Osteocyte (in vitro differentiated cells): ENCODE data around the gene SNW1. TPM values are rescaled to one million over a fixed set of nuclear protein-coding genes. Genes with fewer than 3 reads are reported as not detected.
"Not testable (repeated sequence)": the region's sequence is repeated elsewhere in the genome, so short reads cannot be mapped to it uniquely, and the experiment has no call there.

Experiments
- DNase-seq: peaks from one replicate; pipeline ENCODE4 v3.0.0; 2021; ENCODE audit warnings: mixed read lengths; ENCODE audit not compliant: unreplicated experiment; ENCODE audit errors: extremely low spot score
- H3K27ac Mint-ChIP-seq: one replicate; pipeline ENCODE4 v1.8.0; 2021; ENCODE audit warnings: mild to moderate bottlenecking, mixed read lengths; ENCODE audit not compliant: unreplicated experiment
- H3K27me3 Mint-ChIP-seq: one replicate; pipeline ENCODE4 v1.8.0; 2021; ENCODE audit warnings: mixed read lengths; ENCODE audit not compliant: unreplicated experiment
- H3K36me3 Mint-ChIP-seq: one replicate; pipeline ENCODE4 v1.8.0; 2021; ENCODE audit warnings: mixed read lengths; ENCODE audit not compliant: unreplicated experiment
- H3K4me1 Mint-ChIP-seq: one replicate; pipeline ENCODE4 v1.8.0; 2021; ENCODE audit warnings: mixed read lengths; ENCODE audit not compliant: unreplicated experiment
- H3K4me3 Mint-ChIP-seq: one replicate; pipeline ENCODE4 v1.8.0; 2021; ENCODE audit warnings: mild to moderate bottlenecking, moderate library complexity, mixed read lengths; ENCODE audit not compliant: unreplicated experiment
- H3K9me3 Mint-ChIP-seq: one replicate; pipeline ENCODE4 v1.8.0; 2021; ENCODE audit warnings: mixed read lengths; ENCODE audit not compliant: unreplicated experiment
- CTCF ChIP-seq: fragments of 200-600 bp; sonication (generic); IDR thresholded peaks from 2 replicates; pipeline ENCODE4 v1.5.0; 2021; ENCODE audit warnings: antibody characterized with exemption, mild to moderate bottlenecking, moderate library complexity
- total RNA-seq: library from RNA; stranded (reverse); gene quantifications from 2 replicates; pipeline ENCODE4 v1.2.1, GENCODE V29; 2021

Gene SNW1
- total RNA-seq, 1 donor from 2014 or later: 101 TPM

GRCh38 chr14:77790566-77791224 is 29.7 kb upstream of the SNW1 start:
- Mint-ChIP-seq H3K9me3 (no peaks in the 10 kb centered on the region), H3K4me1 (no peaks in the 10 kb centered on the region), H3K27ac (no peak overlapping the region), H3K4me3 (no peak overlapping the region), H3K36me3 (no peaks in the 10 kb centered on the region), H3K27me3 (peaks cover 13% of the 10 kb centered on the region)
- no peak for DNase-seq
- TF ChIP-seq CTCF: no peak

- no peak for DNase-seq
- Mint-ChIP-seq H3K27ac (no peak overlapping the region), H3K4me1 (no peaks in the 10 kb centered on the region), H3K9me3 (no peaks in the 10 kb centered on the region), H3K27me3 (peaks cover 13% of the 10 kb centered on the region), H3K4me3 (no peak overlapping the region), H3K36me3 (no peaks in the 10 kb centered on the region)
- no peak for TF ChIP-seq CTCF
Measured at GRCh38 chr14:77786148-77786547, 25.2 kb upstream of the SNW1 start.

- no peak for TF ChIP-seq CTCF
- H3K9me3 Mint-ChIP-seq: no peaks in the 10 kb centered on the region
- no peaks in the 10 kb centered on the region for H3K36me3 Mint-ChIP-seq
- no peak for DNase-seq
- H3K27ac Mint-ChIP-seq: no peak overlapping the region
- no peaks in the 10 kb centered on the region for H3K27me3 Mint-ChIP-seq
- H3K4me1 Mint-ChIP-seq: no peaks in the 10 kb centered on the region
- no peak overlapping the region for H3K4me3 Mint-ChIP-seq
Measured at GRCh38 chr14:77782202-77782601, 21.2 kb upstream of the SNW1 start.

GRCh38 chr14:77773966-77774365 is 13.0 kb upstream of the SNW1 start:
- not testable (repeated sequence) for H3K36me3 Mint-ChIP-seq, DNase-seq, H3K27ac Mint-ChIP-seq, H3K4me3 Mint-ChIP-seq, H3K9me3 Mint-ChIP-seq, H3K4me1 Mint-ChIP-seq
- H3K27me3 Mint-ChIP-seq: peaks cover 13% of the 10 kb centered on the region

GRCh38 chr14:77768442-77769069 is 7.6 kb upstream of the SNW1 start:
- not testable (repeated sequence) for H3K4me1 Mint-ChIP-seq, H3K27me3 Mint-ChIP-seq, H3K4me3 Mint-ChIP-seq, H3K36me3 Mint-ChIP-seq, H3K27ac Mint-ChIP-seq, H3K9me3 Mint-ChIP-seq, DNase-seq

- Mint-ChIP-seq H3K36me3 (peaks cover 3% of the 10 kb centered on the region), H3K27ac (no peak overlapping the region), H3K4me1 (peaks cover 24% of the 10 kb centered on the region), H3K27me3 (no peaks in the 10 kb centered on the region), H3K4me3 (no peak overlapping the region), H3K9me3 (no peaks in the 10 kb centered on the region)
- no peak for DNase-seq
- no peak for TF ChIP-seq CTCF
Measured at GRCh38 chr14:77763978-77764377, 3.0 kb upstream of the SNW1 start.
